ENCODE measurements around the gene FAM227B.

DNA sequence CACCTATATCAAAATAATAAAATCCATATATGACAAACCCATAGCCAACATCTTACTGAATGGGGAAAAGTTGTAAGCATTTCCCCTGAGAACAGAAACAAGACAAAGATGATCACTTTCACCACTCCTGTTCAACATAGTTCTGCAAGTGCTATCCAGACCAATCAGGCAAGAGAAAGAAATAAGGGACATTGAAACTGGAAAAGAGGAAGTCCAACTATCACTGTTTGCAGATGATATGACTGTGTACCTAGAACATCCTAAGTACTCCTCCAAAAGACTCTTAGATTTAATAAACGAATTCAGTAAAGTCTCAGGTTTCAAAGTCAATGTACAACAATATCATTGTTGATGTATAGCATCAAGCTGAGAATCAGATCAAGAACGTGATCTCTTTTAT, 233.1 kb downstream of the FAM227B start:
- TF ChIP-seq POLR2A (IDR thresholded peaks at IDR 0.05) (no peak), POLR2AphosphoS5 (IDR thresholded peaks at IDR 0.05) (no peak)
- TF ChIP-seq, protein P1, sequence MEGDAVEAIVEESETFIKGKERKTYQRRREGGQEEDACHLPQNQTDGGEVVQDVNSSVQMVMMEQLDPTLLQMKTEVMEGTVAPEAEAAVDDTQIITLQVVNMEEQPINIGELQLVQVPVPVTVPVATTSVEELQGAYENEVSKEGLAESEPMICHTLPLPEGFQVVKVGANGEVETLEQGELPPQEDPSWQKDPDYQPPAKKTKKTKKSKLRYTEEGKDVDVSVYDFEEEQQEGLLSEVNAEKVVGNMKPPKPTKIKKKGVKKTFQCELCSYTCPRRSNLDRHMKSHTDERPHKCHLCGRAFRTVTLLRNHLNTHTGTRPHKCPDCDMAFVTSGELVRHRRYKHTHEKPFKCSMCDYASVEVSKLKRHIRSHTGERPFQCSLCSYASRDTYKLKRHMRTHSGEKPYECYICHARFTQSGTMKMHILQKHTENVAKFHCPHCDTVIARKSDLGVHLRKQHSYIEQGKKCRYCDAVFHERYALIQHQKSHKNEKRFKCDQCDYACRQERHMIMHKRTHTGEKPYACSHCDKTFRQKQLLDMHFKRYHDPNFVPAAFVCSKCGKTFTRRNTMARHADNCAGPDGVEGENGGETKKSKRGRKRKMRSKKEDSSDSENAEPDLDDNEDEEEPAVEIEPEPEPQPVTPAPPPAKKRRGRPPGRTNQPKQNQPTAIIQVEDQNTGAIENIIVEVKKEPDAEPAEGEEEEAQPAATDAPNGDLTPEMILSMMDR (IDR thresholded peaks at IDR 0.05 in 8 of 11, conservative IDR thresholded peaks at IDR 0.05 in 3 of 11): no peak

Measured in spleen (tissue), 7 donors.